Common myeloid progenitor, CD34-positive (primary cell): ENCODE results near the gene BPIFA1.

ENCODE experiments used
- CTCF ChIA-PET: fragments of 350-600 bp; sonication (Branson Sonifier 250); formaldehyde crosslinking; loops from one replicate; lab custom pipeline; 2021; ENCODE audit warnings: antibody characterized with exemption; lab: Charles Lee
- POLR2A ChIA-PET: fragments of 350-600 bp; sonication (Branson Sonifier 250); formaldehyde crosslinking; loops from one replicate; lab custom pipeline; 2021; ENCODE audit warnings: antibody characterized with exemption; lab: Charles Lee
- DNase-seq, 3 donors: peaks; one replicate each; pipeline versions ENCODE4 v3.0.0 to v3.0.0-alpha.2; 2013
- H3K27ac ChIP-seq, 2 experiments: 1 replicate in 1 of 2; 2 replicates in 1 of 2; pipeline ENCODE4 v1.7.0; 2013; ENCODE audit warnings: inconsistent platforms in 2 of 2, low read length in 2 of 2, mild to moderate bottlenecking in 2 of 2, low read depth in 1 of 2, moderate library complexity in 1 of 2; ENCODE audit not compliant: severe bottlenecking in 2 of 2, insufficient read depth in 1 of 2, poor library complexity in 1 of 2
- H3K27me3 ChIP-seq, 5 experiments: replicated peaks in 2 of 5; 1 replicate in 3 of 5; 2 replicates in 2 of 5; pipeline versions ENCODE4 v1.6.1 to v1.7.0; 2013; ENCODE audit warnings: low read length in 4 of 5, mild to moderate bottlenecking in 2 of 5, moderate library complexity in 2 of 5, inconsistent platforms in 1 of 5; ENCODE audit not compliant: insufficient read depth in 5 of 5, control insufficient read depth in 4 of 5
- H3K36me3 ChIP-seq, 4 experiments: 1 replicate in 2 of 4; 2 replicates in 2 of 4; pipeline versions ENCODE4 v1.6.1 to v1.7.0; 2013; ENCODE audit warnings: low read length in 3 of 4, control low read depth in 1 of 4, mild to moderate bottlenecking in 1 of 4; ENCODE audit not compliant: control insufficient read depth in 4 of 4, insufficient read depth in 4 of 4
- H3K4me1 ChIP-seq, 4 experiments: 1 replicate in 3 of 4; 2 replicates in 1 of 4; pipeline versions ENCODE4 v1.6.1 to v1.7.1; 2013; ENCODE audit warnings: low read length in 3 of 4, mild to moderate bottlenecking in 3 of 4, control low read depth in 1 of 4, inconsistent platforms in 1 of 4, moderate library complexity in 1 of 4; ENCODE audit not compliant: control insufficient read depth in 4 of 4, insufficient read depth in 4 of 4; ENCODE audit errors: control extremely low read depth in 1 of 4
- H3K4me3 ChIP-seq, 7 experiments: 1 replicate in 4 of 7; 2 replicates in 3 of 7; pipeline versions ENCODE4 v1.5.1 to v1.7.0; 2013; ENCODE audit warnings: mild to moderate bottlenecking in 7 of 7, low read length in 6 of 7, moderate library complexity in 6 of 7, inconsistent platforms in 2 of 7, low read depth in 2 of 7, control low read depth in 1 of 7; ENCODE audit not compliant: insufficient read depth in 4 of 7, control insufficient read depth in 1 of 7; ENCODE audit errors: extremely low read depth in 1 of 7
- H3K9me3 ChIP-seq, 5 experiments: 1 replicate in 4 of 5; 2 replicates in 1 of 5; pipeline versions ENCODE4 v1.6.1 to v1.7.1; 2013; ENCODE audit warnings: low read length in 4 of 5, mild to moderate bottlenecking in 2 of 5, inconsistent platforms in 1 of 5, low read depth in 1 of 5, moderate library complexity in 1 of 5; ENCODE audit not compliant: control insufficient read depth in 4 of 5, insufficient read depth in 2 of 5; ENCODE audit errors: control extremely low read depth in 1 of 5
- WGBS: methylation state at CpG from one replicate; pipeline ENCODE4 v1.1.5; 2013; ENCODE audit not compliant: insufficient coverage; 5-methylcytosine and 5-hydroxymethylcytosine counted together

Gene BPIFA1

DNA sequence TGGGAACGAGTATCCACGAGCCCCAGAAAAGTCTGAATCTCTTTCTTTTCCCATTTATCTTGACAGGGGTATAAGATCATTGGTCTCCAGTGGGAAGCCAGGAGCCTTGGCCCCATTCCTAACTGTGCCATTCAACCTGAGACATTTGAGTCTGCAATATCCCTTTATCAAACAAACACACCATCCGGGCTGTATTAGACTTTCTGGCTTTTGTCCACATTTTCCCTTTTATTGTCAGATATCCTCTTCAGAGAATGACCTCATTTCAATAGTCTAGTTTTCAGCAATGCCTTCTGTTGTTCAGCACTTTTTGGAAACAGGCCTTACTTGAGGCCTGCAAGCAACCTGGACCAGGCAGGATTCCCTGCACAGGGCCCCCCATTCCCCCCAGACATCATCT lies 15.7 kb downstream of the BPIFA1 start:
- ChIA-PET CTCF (no interaction called here), POLR2A (no interaction called here)
- Histone ChIP-seq H3K36me3 (no peaks in the 10 kb centered on the region), H3K4me3 (no peak overlapping the region), H3K27ac (no peak overlapping the region), H3K9me3 (peaks cover 0 to 3% (median 2%) of the 10 kb centered on the region in 5 experiments), H3K4me1 (no peaks in the 10 kb centered on the region), H3K27me3 (no peaks in the 10 kb centered on the region)
- 90% methylated on average over 3 of the region's 3 CpGs for WGBS
- DNase-seq: no peak

DNA sequence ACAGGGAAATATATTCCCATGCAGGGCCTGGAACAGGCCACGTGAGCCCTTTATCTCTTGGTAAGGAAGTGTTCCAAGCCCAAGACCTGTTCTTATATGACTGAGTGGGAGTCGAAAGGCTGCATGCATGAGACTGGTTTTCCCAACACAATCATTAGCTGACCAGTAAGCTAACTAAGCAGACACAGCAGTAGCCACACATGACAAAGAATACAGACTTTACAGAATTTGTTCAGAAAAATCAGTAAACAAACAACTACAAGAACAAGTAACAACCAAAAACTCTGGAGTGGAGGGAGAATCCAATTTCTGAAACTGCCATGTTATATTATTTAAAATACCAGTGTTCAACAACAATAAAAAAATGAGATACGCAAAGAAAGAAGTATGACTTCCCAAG lies 16.7 kb downstream of the BPIFA1 start:
- peaks cover 0 to 3% (median 2%) of the 10 kb centered on the region in 5 experiments for H3K9me3 ChIP-seq
- H3K27ac ChIP-seq: no peak overlapping the region
- no peaks in the 10 kb centered on the region for H3K36me3 ChIP-seq
- ChIA-PET POLR2A (no interaction called here), CTCF (interaction anchor here (0.9 kb wide), 1 partner anchor 10 kb away, joined by 3 read pairs; no protein-coding TSS in a partner anchor)
- DNase-seq: no peak
- 90% methylated on average over 1 of the region's 3 CpGs for WGBS
- H3K4me1 ChIP-seq: no peaks in the 10 kb centered on the region
- no peaks in the 10 kb centered on the region for H3K27me3 ChIP-seq
- H3K4me3 ChIP-seq: no peak overlapping the region

DNA sequence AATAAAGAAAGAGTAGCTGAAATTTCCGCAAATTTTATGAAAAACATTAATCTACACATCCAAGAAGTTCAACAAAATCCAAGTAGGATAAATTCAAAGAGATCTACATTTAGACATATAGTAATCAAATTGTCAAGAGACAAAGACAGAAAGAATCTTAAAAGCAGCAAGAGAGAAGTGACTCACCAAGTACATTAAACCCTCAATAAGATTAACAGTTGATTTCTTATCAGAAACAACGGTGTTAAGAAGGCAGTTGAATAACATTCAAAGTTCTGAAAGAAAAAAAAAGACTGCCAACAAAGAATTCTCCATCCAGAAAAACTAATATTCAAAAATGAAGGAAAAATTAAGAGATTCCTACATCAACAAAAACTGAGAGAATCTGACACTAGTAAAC lies 19.2 kb downstream of the BPIFA1 start:
- peaks cover 0 to 3% (median 2%) of the 10 kb centered on the region in 5 experiments for H3K9me3 ChIP-seq
- no peaks in the 10 kb centered on the region for H3K36me3 ChIP-seq
- WGBS: no CpG with 5 or more reads among the region's 2 CpGs
- H3K4me3 ChIP-seq: no peak overlapping the region
- no peak overlapping the region for H3K27ac ChIP-seq
- no peaks in the 10 kb centered on the region for H3K4me1 ChIP-seq
- POLR2A ChIA-PET: no interaction called here
- peaks cover 0 to 2% (median 0%) of the 10 kb centered on the region in 5 experiments for H3K27me3 ChIP-seq
- CTCF ChIA-PET: no interaction called here
- DNase-seq: no peak

DNA sequence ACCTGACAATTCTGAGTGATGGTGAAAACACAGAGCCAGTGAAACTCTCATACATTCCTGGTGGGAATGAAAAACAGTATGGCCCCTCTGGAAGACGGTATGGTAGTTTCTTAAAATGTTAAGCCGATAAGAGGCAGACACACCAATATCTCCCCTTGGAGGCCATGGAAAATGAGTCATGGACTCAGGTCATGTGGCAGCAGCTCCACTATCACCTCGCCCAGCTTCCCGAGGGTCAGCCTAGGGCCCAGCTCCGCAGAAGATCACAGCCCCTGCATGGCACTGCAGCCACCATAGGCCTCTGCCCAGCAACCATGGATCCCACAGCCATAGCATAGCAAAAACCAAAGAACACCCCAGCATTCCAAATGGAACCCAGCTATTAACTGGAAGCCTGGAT lies 21.4 kb downstream of the BPIFA1 start:
- ChIA-PET POLR2A (no interaction called here), CTCF (no interaction called here)
- 96% methylated on average over 2 of the region's 5 CpGs for WGBS
- Histone ChIP-seq H3K9me3 (peaks cover 0 to 5% (median 2%) of the 10 kb centered on the region in 5 experiments), H3K4me3 (no peak overlapping the region), H3K27me3 (peaks cover 0 to 2% (median 0%) of the 10 kb centered on the region in 5 experiments), H3K27ac (no peak overlapping the region), H3K4me1 (peaks cover 0 to 5% (median 4%) of the 10 kb centered on the region in 4 experiments), H3K36me3 (no peaks in the 10 kb centered on the region)
- no peak for DNase-seq

DNA sequence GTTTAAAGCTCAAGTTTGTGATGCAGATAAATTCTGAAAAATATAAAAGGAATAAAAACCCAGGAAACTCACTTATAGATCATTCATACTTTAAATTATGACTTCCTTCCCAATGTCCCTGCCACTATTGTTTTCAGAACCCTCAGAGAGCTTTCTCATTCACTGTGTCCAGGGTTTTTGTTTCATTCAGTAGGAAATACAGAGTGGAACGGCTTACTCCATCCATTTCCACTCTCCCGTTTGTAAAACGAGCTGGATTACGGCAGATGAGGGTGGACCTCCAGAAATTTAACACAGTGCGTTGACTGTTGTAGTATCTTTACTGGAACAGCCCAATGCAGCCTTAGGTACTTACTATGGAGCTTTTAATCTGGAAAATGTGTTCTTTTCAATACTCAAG lies 23.6 kb downstream of the BPIFA1 start:
- DNase-seq: no peak

DNA sequence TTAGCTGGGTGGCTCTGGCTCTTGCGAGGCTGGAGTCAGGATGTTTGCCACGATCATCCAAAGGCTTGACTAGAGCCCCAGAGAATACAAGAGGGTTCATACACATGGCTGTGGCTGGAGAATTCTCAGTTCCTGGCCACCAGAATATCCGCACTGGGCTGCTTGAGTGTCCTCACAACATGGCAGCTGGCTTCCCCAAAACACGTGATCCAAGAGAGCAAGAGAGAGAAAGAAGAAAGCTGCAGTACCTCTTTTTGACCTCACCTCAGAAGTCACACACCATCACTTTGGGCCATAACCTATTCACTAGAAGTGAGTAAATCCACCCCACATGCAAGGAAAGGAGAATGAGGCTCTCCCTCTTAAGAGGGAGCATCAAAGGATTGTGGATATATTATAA lies 25.7 kb downstream of the BPIFA1 start:
- no peak overlapping the region for H3K27ac ChIP-seq
- POLR2A ChIA-PET: no interaction called here

More for the DNA sequence above, 23.6 kb downstream of the BPIFA1 start:
- ChIA-PET CTCF (interaction anchor here (1.4 to 1.7 kb wide), 2 partner anchors 29 to 40 kb away, joined by 3 to 5 read pairs; no protein-coding TSS in a partner anchor), POLR2A (no interaction called here)
- peaks cover 0 to 11% (median 8%) of the 10 kb centered on the region in 4 experiments for H3K4me1 ChIP-seq
- WGBS: 61% methylated on average over 5 of the region's 5 CpGs
- H3K27ac ChIP-seq: no peak overlapping the region
- no peaks in the 10 kb centered on the region for H3K36me3 ChIP-seq
- H3K27me3 ChIP-seq: peaks cover 0 to 2% (median 0%) of the 10 kb centered on the region in 5 experiments
- H3K4me3 ChIP-seq: no peak overlapping the region
- H3K9me3 ChIP-seq: peaks cover 0 to 3% (median 2%) of the 10 kb centered on the region in 5 experiments

DNA sequence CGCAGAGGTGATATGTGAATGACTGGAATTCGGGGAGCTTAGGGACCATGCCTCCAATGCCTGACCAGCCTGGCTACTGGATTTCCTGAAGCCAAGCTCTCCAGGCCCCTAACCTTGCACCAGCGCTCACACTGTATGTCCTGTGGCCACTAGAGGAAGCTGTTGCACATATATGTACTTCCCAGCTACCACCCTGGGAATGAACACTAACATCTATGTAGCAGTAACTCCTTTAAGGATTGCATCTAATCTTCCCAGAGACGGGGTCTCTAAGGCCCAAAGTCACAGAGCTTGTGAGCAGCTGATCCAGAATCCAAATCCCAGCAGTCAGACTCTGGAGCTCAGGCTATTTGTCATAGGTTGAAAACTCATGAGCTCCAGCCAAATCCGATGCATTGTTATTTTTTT lies 26.9 kb downstream of the BPIFA1 start:
- no peak overlapping the region for H3K4me3 ChIP-seq

More for the DNA sequence above, 25.7 kb downstream of the BPIFA1 start:
- H3K27me3 ChIP-seq: peaks cover 0 to 2% (median 0%) of the 10 kb centered on the region in 5 experiments
- no peaks in the 10 kb centered on the region for H3K36me3 ChIP-seq
- CTCF ChIA-PET: no interaction called here
- peak in 2 of 3 donors; percentile 16 to 17 for DNase-seq
- 100% methylated on average over 3 of the region's 4 CpGs for WGBS
- H3K9me3 ChIP-seq: peaks cover 0 to 2% (median 0%) of the 10 kb centered on the region in 5 experiments
- no peak overlapping the region for H3K4me3 ChIP-seq
- H3K4me1 ChIP-seq: peaks cover 0 to 11% (median 8%) of the 10 kb centered on the region in 4 experiments

More for the DNA sequence above, 26.9 kb downstream of the BPIFA1 start:
- DNase-seq: peak; percentile 41 to 54 (median 52)
- ChIA-PET POLR2A (no interaction called here), CTCF (interaction anchor here (0.6 to 1.3 kb wide), 6 partner anchors 10 to 37 kb away, joined by 3 read pairs; partner anchors contain the start of gene BPIFA1)
- Histone ChIP-seq H3K27ac (no peak overlapping the region), H3K27me3 (peaks cover 0 to 2% (median 0%) of the 10 kb centered on the region in 5 experiments), H3K36me3 (no peaks in the 10 kb centered on the region), H3K9me3 (peaks cover 0 to 2% (median 0%) of the 10 kb centered on the region in 5 experiments), H3K4me1 (peaks cover 0 to 14% (median 9%) of the 10 kb centered on the region in 4 experiments)
- WGBS: 44% methylated on average over 4 of the region's 5 CpGs
